ENCODE results near the gene CDH23. TPM values are rescaled to one million over a fixed set of nuclear protein-coding genes. Genes with fewer than 3 reads are reported as not detected.

The CDH23 gene
- polyA plus RNA-seq, 1 donor from 2014 or later = 6.6 TPM

- no peak for TF ChIP-seq MXI1 (conservative IDR thresholded peaks at IDR 0.05; ENCODE audit: poor library complexity, severe bottlenecking)
- no peak for TF ChIP-seq RAD21 (conservative IDR thresholded peaks at IDR 0.05)
- no peak for TF ChIP-seq POLR2AphosphoS5 (IDR thresholded peaks at IDR 0.05)
- TF ChIP-seq, protein P1, sequence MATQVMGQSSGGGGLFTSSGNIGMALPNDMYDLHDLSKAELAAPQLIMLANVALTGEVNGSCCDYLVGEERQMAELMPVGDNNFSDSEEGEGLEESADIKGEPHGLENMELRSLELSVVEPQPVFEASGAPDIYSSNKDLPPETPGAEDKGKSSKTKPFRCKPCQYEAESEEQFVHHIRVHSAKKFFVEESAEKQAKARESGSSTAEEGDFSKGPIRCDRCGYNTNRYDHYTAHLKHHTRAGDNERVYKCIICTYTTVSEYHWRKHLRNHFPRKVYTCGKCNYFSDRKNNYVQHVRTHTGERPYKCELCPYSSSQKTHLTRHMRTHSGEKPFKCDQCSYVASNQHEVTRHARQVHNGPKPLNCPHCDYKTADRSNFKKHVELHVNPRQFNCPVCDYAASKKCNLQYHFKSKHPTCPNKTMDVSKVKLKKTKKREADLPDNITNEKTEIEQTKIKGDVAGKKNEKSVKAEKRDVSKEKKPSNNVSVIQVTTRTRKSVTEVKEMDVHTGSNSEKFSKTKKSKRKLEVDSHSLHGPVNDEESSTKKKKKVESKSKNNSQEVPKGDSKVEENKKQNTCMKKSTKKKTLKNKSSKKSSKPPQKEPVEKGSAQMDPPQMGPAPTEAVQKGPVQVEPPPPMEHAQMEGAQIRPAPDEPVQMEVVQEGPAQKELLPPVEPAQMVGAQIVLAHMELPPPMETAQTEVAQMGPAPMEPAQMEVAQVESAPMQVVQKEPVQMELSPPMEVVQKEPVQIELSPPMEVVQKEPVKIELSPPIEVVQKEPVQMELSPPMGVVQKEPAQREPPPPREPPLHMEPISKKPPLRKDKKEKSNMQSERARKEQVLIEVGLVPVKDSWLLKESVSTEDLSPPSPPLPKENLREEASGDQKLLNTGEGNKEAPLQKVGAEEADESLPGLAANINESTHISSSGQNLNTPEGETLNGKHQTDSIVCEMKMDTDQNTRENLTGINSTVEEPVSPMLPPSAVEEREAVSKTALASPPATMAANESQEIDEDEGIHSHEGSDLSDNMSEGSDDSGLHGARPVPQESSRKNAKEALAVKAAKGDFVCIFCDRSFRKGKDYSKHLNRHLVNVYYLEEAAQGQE (IDR thresholded peaks at IDR 0.05; ENCODE audit: borderline replicate concordance) = no peak
- no peak for TF ChIP-seq TAF1 (IDR thresholded peaks at IDR 0.05; ENCODE audit: low read depth)
- Histone ChIP-seq H3K9me2 (ENCODE audit: insufficient read depth, low read length) (no peaks in the 10 kb centered on the region), H4K20me1 (ENCODE audit: insufficient read depth) (no peaks in the 10 kb centered on the region), H3K4me3 (ENCODE audit: low read length) (no peak overlapping the region), H3K9ac (ENCODE audit: low read length) (no peak overlapping the region), H3K9me3 (ENCODE audit: low read length) (no peaks in the 10 kb centered on the region), H3K36me3 (ENCODE audit: insufficient read depth, low read length) (no peaks in the 10 kb centered on the region), H3F3A (ENCODE audit: insufficient read depth, low read length, poor library complexity, severe bottlenecking) (no peaks in the 10 kb centered on the region), H3K27ac (ENCODE audit: low read length) (no peak overlapping the region), H2AFZ (ENCODE audit: low read depth, low read length) (no peak overlapping the region), H3K4me2 (ENCODE audit: low read length) (no peak overlapping the region), H3K27me3 (ENCODE audit: insufficient read depth, low read depth, low read length) (no peaks in the 10 kb centered on the region), H3K79me2 (replicated peaks; ENCODE audit: insufficient read depth, low read length) (no peaks in the 10 kb centered on the region)
These were observed 39.0 kb downstream of the CDH23 start for GRCh38 chr10:71435571-71436267.

GRCh38 chr10:71436268-71437125 lies 39.8 kb downstream of the CDH23 start:
- Histone ChIP-seq H3K4me2 (ENCODE audit: low read length) (no peak overlapping the region), H3K79me2 (replicated peaks; ENCODE audit: insufficient read depth, low read length) (no peaks in the 10 kb centered on the region), H3K9me2 (ENCODE audit: insufficient read depth, low read length) (no peaks in the 10 kb centered on the region), H3K27ac (ENCODE audit: low read length) (no peak overlapping the region), H2AFZ (ENCODE audit: low read depth, low read length) (no peak overlapping the region), H3K9me3 (ENCODE audit: low read length) (no peaks in the 10 kb centered on the region), H3K36me3 (ENCODE audit: insufficient read depth, low read length) (no peaks in the 10 kb centered on the region), H3K27me3 (ENCODE audit: insufficient read depth, low read depth, low read length) (no peaks in the 10 kb centered on the region), H3K4me3 (ENCODE audit: low read length) (no peak overlapping the region), H3K9ac (ENCODE audit: low read length) (no peak overlapping the region), H3F3A (ENCODE audit: insufficient read depth, low read length, poor library complexity, severe bottlenecking) (no peaks in the 10 kb centered on the region), H4K20me1 (ENCODE audit: insufficient read depth) (no peaks in the 10 kb centered on the region)
- TF ChIP-seq SMC3 (conservative IDR thresholded peaks at IDR 0.05; ENCODE audit: poor library complexity) = no peak

DNA sequence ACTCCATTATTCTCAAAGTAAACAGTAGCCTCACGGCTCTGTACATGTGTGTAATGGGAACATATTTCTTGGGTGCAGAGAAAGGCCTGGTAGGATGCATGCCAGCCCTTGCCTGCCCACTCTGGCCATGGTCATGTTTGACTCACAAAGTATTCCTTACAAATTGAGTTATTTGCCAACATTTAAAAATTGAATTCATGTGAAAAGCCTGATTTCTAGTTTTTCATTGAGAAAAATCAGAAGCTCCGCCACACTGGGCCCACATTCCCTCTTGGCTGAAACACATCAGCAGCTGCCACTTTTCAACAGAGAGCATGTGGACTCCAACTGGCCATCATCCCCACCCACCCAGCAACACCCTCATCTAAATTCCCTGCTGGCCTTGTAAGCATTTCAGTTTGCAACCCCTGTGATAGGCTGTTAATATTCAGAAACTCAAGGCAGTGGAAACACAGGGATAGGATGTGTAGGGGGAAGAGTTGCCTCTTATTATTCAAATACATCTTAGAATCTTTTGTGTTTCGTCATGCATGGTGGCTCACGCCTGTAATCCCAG lies 40.9 kb downstream of the CDH23 start:
- H4K20me1 ChIP-seq (ENCODE audit: insufficient read depth) = no peaks in the 10 kb centered on the region
- H3K4me2 ChIP-seq (ENCODE audit: low read length) = no peak overlapping the region
- no peak overlapping the region for H3K27ac ChIP-seq (ENCODE audit: low read length)
- H3K27me3 ChIP-seq (ENCODE audit: insufficient read depth, low read depth, low read length) = no peaks in the 10 kb centered on the region
- TF ChIP-seq, protein P1 (IDR thresholded peaks at IDR 0.05; ENCODE audit: borderline replicate concordance) = no peak
- TF ChIP-seq RAD21 (conservative IDR thresholded peaks at IDR 0.05) (no peak), EZH2 (IDR thresholded peaks at IDR 0.05; ENCODE audit: borderline replicate concordance, insufficient read depth, low read length, poor library complexity, severe bottlenecking) (no peak), EP300 (conservative IDR thresholded peaks at IDR 0.05; ENCODE audit: poor library complexity, severe bottlenecking) (no peak), MXI1 (conservative IDR thresholded peaks at IDR 0.05; ENCODE audit: poor library complexity, severe bottlenecking) (no peak), POLR2AphosphoS5 (IDR thresholded peaks at IDR 0.05) (no peak), TAF1 (IDR thresholded peaks at IDR 0.05; ENCODE audit: low read depth) (no peak), SMC3 (conservative IDR thresholded peaks at IDR 0.05; ENCODE audit: poor library complexity) (no peak)
- TF ChIP-seq, protein P2, sequence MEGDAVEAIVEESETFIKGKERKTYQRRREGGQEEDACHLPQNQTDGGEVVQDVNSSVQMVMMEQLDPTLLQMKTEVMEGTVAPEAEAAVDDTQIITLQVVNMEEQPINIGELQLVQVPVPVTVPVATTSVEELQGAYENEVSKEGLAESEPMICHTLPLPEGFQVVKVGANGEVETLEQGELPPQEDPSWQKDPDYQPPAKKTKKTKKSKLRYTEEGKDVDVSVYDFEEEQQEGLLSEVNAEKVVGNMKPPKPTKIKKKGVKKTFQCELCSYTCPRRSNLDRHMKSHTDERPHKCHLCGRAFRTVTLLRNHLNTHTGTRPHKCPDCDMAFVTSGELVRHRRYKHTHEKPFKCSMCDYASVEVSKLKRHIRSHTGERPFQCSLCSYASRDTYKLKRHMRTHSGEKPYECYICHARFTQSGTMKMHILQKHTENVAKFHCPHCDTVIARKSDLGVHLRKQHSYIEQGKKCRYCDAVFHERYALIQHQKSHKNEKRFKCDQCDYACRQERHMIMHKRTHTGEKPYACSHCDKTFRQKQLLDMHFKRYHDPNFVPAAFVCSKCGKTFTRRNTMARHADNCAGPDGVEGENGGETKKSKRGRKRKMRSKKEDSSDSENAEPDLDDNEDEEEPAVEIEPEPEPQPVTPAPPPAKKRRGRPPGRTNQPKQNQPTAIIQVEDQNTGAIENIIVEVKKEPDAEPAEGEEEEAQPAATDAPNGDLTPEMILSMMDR (IDR thresholded peaks at IDR 0.05; ENCODE audit: poor library complexity, severe bottlenecking) = no peak
- no peaks in the 10 kb centered on the region for H3F3A ChIP-seq (ENCODE audit: insufficient read depth, low read length, poor library complexity, severe bottlenecking)
- no peaks in the 10 kb centered on the region for H3K9me3 ChIP-seq (ENCODE audit: low read length)
- no peaks in the 10 kb centered on the region for H3K36me3 ChIP-seq (ENCODE audit: insufficient read depth, low read length)
- no peaks in the 10 kb centered on the region for H3K9me2 ChIP-seq (ENCODE audit: insufficient read depth, low read length)
- no peaks in the 10 kb centered on the region for H3K79me2 ChIP-seq (replicated peaks; ENCODE audit: insufficient read depth, low read length)
- no peak overlapping the region for H2AFZ ChIP-seq (ENCODE audit: low read depth, low read length)
- H3K4me3 ChIP-seq (ENCODE audit: low read length) = no peak overlapping the region
- H3K9ac ChIP-seq (ENCODE audit: low read length) = no peak overlapping the region

All from neural cell (in vitro differentiated cells).